Bronchus fibroblast of lung (primary cell): Measurements from ENCODE around the gene FDPS. TPM values are rescaled to one million over a fixed set of nuclear protein-coding genes. Genes with fewer than 3 reads are reported as not detected.

ENCODE experiments used
- total RNA-seq: library from RNA; depleted of rRNA; stranded (reverse); fragments of >200 nt; gene quantifications from 2 replicates; pipeline ENCODE4 v1.2.3, GENCODE V29; 2015

The FDPS gene
- 901 and 953 TPM in 2 replicates for total RNA-seq

DNA sequence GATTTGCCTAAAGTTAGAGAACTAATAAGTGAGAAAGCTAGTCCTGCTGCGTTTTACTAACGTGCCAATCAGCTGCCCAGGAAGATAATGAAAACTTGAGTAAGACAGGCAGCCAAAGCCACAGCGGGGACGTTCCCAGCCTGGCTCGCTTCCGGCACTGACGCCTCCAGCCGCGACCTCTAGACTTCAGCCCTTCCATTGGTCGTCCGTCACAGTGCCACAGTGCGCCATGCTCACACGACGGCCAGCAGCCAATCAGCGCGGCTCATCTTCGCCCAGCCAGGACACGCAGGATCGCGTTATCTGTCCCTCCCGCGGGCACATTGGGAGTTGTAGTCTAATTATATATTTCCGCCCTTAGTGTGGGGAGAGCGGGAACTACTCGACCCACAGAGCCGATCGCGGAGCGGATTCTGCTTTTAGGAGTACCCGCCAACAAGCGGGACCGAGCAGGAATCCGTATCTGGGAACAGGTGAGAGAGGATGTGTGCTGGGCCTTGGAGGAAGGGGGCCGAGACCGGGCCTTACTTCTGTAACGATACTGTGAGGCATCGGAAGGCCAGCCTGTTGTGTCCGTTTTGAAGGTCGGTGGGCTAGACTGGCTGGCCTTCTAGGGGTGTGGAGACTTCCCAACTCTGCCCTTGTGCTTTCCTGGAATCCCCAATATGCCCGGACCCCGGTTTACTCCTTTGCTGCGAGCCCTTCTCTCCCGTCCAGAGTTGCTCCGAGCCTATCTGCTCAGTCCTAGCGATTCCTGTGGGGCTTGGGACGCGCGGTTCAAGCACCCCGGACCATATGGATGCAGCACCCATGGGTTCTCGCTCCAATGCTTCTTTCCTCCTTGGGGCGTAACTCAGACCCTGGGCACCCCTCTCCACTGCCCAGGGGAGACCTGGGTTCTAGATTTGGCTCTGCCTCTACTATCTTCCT is at the start of gene FDPS:
Gene FDPS (plus strand): TSS at position 374 of the 930 bp plus-strand sequence. CDS start 924 bp downstream, outside the sequence.

DNA sequence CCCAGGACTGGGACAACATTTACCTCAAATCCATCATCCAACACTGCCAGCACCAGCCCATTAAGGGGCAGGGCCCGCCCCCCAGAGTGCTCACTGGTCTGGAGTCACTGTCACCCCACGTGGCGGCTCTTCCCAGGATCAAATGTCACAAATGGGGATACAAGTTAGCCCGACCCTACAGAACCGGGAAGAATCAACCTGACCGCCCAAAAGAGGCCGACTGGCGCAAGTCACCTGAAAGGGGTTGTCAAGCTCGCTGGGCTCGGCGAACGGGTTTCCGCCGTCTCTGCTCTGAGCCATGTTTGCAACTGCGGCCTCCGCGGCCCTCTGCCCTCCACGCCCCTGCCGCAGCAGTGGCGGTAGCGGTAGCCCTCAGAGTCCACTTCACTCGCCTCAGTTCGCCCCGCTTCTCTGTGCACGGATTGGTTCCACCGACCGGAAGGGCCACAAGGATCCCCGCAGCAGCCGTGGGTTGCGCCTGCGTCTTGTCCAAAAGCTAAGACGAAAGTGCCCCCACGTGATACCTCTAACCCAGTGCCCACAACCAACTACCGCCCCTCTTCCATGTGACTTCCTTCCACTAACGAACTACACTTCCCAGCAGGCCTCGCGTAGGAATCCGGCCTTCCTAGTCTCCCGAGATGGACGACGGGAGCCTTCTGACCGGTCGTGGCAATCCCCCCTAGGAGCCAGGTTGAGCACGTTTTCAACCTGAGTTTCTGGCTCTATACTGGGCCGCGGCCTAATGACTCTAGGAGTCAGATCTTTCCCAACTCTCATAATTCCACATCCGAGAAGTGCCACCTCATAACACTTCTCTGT is 46.6 kb upstream of the FDPS start, which contains the start of gene SCAMP3:
Gene SCAMP3 (minus strand): TSS at position 509 of the 822 bp plus-strand sequence. CDS start 209 bp downstream, at position 300.

DNA sequence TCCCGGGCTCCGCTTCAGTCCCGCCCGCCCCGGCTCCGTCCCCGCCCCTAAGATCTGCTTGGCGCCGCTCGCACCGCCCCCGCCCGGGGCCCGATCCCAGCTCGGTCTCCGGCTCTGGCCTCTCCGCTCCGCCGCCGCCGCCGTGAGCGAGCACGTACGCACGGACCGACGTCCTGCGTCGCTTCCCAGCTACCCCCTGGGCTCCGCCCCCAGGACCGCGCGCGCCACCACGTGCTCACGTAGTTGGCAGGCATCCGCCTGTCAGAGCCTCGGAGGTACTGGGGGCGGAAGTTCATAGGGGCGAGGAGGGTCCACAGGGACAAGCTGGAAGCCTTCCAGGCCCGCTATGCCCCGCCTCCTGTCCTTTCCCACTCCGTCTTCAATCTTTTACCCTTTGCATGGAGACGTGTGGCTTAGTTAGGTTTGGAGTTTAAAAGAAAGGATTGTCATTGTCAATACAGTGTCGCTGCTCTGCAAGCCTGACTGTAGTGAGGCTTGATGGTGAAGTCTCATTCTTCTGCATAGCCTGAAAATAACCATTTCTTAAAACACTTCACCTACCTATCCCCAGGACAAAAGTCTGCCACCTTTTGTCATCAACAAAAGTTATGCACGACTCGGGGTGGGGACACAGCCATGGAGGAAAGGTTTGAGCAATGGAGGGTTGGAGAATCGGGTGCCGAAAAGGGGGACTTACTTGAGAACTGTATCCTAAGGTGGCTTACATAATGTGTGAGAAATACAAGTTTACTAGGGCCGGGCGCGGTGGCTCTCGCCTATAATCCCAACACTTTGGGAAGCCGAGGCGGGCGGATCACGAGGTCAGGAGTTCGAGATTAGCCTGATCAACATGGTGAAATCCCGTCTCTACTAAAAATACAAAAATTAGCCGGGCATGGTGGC is 35.1 kb upstream of the FDPS start, which contains the start of gene CLK2:
Gene CLK2 (minus strand): TSS at position 162 of the 903 bp plus-strand sequence. CDS start 2,527 bp downstream, outside the sequence.

DNA sequence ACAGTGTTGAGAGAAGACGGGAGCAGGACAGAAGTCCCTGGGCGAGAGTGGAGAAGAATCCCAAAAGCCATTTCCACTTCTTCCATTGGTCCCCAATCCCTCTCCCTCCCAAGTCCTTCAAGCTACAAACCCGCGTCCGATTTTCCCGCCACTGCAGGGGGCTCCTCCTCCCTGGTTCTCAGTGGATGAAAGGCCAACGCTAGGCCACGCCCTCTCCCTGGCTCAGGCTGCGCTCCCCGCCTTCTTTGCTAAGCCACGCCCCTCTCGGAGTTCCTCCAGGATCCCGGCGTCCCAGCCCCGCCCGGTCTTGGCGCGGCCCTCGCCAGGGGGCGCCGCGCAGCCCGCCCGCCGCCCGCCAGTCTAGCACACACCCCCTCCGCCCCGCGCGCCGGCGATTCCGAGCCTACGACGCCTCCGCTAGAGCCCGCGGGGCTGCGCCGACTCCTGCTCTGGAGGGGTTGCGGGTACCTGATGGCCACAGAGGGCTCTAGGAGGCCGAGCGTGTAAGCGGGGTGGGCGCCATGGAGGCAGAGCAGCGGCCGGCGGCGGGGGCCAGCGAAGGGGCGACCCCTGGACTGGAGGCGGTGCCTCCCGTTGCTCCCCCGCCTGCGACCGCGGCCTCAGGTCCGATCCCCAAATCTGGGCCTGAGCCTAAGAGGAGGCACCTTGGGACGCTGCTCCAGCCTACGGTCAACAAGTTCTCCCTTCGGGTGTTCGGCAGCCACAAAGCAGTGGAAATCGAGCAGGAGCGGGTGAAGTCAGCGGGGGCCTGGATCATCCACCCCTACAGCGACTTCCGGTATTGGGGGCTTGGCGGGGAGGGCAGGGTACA is 31.4 kb upstream of the FDPS start, which contains the start of gene HCN3:
Gene HCN3 (plus strand): TSS at position 394 of the 832 bp plus-strand sequence. CDS start 128 bp downstream, at position 522.

DNA sequence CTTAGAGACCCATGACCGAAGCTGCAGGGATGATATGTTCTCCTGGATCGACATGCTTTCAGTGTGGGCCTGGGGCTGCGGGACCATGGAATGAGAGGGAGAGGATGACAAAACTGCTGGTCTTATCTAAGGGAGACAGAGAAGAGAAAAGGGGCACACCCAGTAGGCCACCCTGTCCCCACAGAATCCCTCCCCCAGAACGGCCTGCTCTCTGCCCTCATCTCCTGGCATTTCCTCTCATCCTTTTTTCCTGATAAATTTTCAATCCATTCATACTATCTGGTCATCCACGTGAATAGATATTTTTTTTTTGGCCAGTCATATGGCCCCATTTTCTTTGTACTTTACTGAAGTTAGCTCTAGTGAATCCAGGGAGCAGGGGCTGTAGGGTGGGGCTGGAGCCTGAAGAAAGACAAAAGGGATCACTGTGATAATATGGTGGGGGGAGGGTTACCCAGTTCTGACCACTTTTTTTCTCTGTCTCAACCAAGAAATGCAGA is 7.3 kb upstream of the FDPS start, which contains the start of gene PKLR:
Gene PKLR (minus strand): TSS at position 97 of the 500 bp plus-strand sequence. CDS start 43 bp downstream, at position 54.

DNA sequence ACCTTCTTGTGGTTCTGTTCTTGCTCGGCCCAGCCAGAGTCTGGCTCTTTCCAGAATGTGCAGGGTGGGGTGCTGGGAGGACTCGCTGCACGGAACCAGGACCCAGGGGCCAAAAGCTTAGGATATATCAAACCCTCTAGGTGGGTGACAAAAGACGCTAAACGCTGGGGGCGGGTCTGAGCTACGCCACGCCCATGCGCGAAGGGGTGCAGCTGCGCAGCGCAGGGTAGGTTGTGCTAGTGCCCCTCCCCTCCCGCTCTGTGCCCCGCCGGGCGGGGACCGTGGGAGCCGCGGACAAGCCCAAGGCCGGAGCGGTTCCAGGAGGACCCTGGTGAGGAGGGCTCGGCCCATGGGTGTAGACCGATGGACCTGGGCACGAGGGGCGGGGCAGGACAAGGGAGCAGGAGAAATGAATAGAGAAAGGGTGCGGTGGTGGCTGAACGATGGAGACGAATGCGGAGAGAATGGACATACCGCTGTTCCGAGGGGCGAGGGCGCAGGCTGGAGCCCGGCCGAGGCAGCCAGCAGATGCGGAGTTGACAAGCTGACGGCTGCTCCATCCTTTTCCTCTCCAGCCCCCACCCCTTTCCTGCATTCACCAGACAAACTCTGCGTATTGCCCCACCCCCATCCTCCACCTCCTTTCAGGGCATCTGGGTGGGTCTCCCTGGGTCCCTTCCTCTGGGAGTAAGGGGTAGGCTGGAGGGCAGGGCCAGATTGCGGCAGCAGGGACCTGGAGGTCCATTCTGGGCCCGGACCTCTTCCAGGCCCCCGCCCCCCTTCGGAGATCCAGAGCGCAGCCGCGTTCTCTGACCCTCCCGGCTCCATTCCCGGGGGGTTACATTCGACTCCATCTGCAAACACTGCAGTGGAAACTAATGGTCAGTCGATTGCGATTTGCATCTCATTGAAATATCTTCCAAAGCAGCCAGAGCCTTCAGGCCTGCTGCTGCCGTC is 12.3 kb downstream of the FDPS start, which contains the start of gene RUSC1:
Gene RUSC1 (plus strand): TSS at position 234 of the 957 bp plus-strand sequence. CDS start 880 bp downstream, outside the sequence.

Other genes with a start within 250 kb of the FDPS start
- 7.7 and 8.3 TPM in 2 replicates for gene EFNA4, start 245.1 kb upstream of the FDPS start, total RNA-seq
- 0.67 and 1.2 TPM in 2 replicates for gene EFNA3, start 230.0 kb upstream of the FDPS start, total RNA-seq
- 0.50 and 0.89 TPM in 2 replicates for gene EFNA1, start 181.0 kb upstream of the FDPS start, total RNA-seq
- gene SLC50A1, start 173.0 kb upstream of the FDPS start, total RNA-seq = 39.2 and 53.4 TPM in 2 replicates
- gene DPM3, start 168.3 kb upstream of the FDPS start, total RNA-seq = 100 and 114 TPM in 2 replicates
- gene KRTCAP2, start 135.6 kb upstream of the FDPS start, total RNA-seq = 207 and 218 TPM in 2 replicates
- 5.2 and 5.4 TPM in 2 replicates for gene TRIM46, start 135.0 kb upstream of the FDPS start, total RNA-seq
- gene THBS3, start 101.0 kb upstream of the FDPS start, total RNA-seq = 10.1 and 11.9 TPM in 2 replicates
- gene MTX1, start 100.2 kb upstream of the FDPS start, total RNA-seq = 94.7 and 107 TPM in 2 replicates
- 27.8 and 27.9 TPM in 2 replicates for gene ENTREP3, start 53.4 kb upstream of the FDPS start, total RNA-seq
- gene SCAMP3, start 46.5 kb upstream of the FDPS start, total RNA-seq = 93.3 and 125 TPM in 2 replicates
- 19.3 and 22.4 TPM in 2 replicates for gene CLK2, start 35.4 kb upstream of the FDPS start, total RNA-seq
- 0.30 and 0.67 TPM in 2 replicates for gene HCN3, start 31.4 kb upstream of the FDPS start, total RNA-seq
- gene PKLR, start 7.4 kb upstream of the FDPS start, total RNA-seq = not detected in 2 replicates
- gene RUSC1, start 12.0 kb downstream of the FDPS start, total RNA-seq = 32.4 and 36.3 TPM in 2 replicates